Measurements from ENCODE around the gene RALB.
"Not testable (repeated sequence)": the region's sequence is repeated elsewhere in the genome, so short reads cannot be mapped to it uniquely, and the experiment has no call there.

The RALB gene

GRCh38 chr2:120224735-120225548 is 27.7 kb upstream of the RALB start:
- DNase-seq (ENCODE audit: extremely low read depth in 1 of 2, low read depth in 1 of 2): no peak

- no peak for DNase-seq (ENCODE audit: extremely low read depth in 1 of 2, low read depth in 1 of 2)
These were observed 27.0 kb upstream of the RALB start for GRCh38 chr2:120225549-120226065.

GRCh38 chr2:120226316-120226715 is 26.3 kb upstream of the RALB start:
- DNase-seq (ENCODE audit: extremely low read depth in 1 of 2, low read depth in 1 of 2): no peak

GRCh38 chr2:120227111-120227991 is 25.3 kb upstream of the RALB start:
- no peak for DNase-seq (ENCODE audit: extremely low read depth in 1 of 2, low read depth in 1 of 2)

GRCh38 chr2:120228503-120228902 is 24.1 kb upstream of the RALB start:
- no peak for DNase-seq (ENCODE audit: extremely low read depth in 1 of 2, low read depth in 1 of 2)

GRCh38 chr2:120229341-120229740 is 23.3 kb upstream of the RALB start:
- no peak for DNase-seq (ENCODE audit: extremely low read depth in 1 of 2, low read depth in 1 of 2)

- no peak for DNase-seq (ENCODE audit: extremely low read depth in 1 of 2, low read depth in 1 of 2)
These were observed 21.9 kb upstream of the RALB start for GRCh38 chr2:120230515-120231471.

- no peak for DNase-seq (ENCODE audit: extremely low read depth in 1 of 2, low read depth in 1 of 2)
These were observed 21.1 kb upstream of the RALB start for GRCh38 chr2:120231564-120231973.

- DNase-seq (ENCODE audit: extremely low read depth in 1 of 2, low read depth in 1 of 2): no peak
These were observed 20.5 kb upstream of the RALB start for GRCh38 chr2:120231974-120232635.

GRCh38 chr2:120233292-120233691 is 19.4 kb upstream of the RALB start:
- DNase-seq (ENCODE audit: extremely low read depth in 1 of 2, low read depth in 1 of 2): no peak

GRCh38 chr2:120235158-120235557 is 17.5 kb upstream of the RALB start:
- DNase-seq (ENCODE audit: extremely low read depth in 1 of 2, low read depth in 1 of 2): not testable (repeated sequence)

- no peak for DNase-seq (ENCODE audit: extremely low read depth in 1 of 2, low read depth in 1 of 2)
These were observed 17.0 kb upstream of the RALB start for GRCh38 chr2:120235681-120236080.

- no peak for DNase-seq (ENCODE audit: extremely low read depth in 1 of 2, low read depth in 1 of 2)
These were observed 16.3 kb upstream of the RALB start for GRCh38 chr2:120236316-120236715.

GRCh38 chr2:120236791-120237190 is 15.9 kb upstream of the RALB start:
- DNase-seq (ENCODE audit: extremely low read depth in 1 of 2, low read depth in 1 of 2): no peak

- DNase-seq (ENCODE audit: extremely low read depth in 1 of 2, low read depth in 1 of 2): no peak
These were observed 15.2 kb upstream of the RALB start for GRCh38 chr2:120237491-120237902.

- no peak for DNase-seq (ENCODE audit: extremely low read depth in 1 of 2, low read depth in 1 of 2)
These were observed 13.7 kb upstream of the RALB start for GRCh38 chr2:120238728-120239487.

GRCh38 chr2:120239488-120240287 is 13.0 kb upstream of the RALB start:
- no peak for DNase-seq (ENCODE audit: extremely low read depth in 1 of 2, low read depth in 1 of 2)

- DNase-seq (ENCODE audit: extremely low read depth in 1 of 2, low read depth in 1 of 2): no peak
These were observed 11.7 kb upstream of the RALB start for GRCh38 chr2:120240901-120241429.

Data from activated CD8-positive, alpha-beta memory T cell treated with anti-CD3 and anti-CD28 coated beads for 1 hour (primary cell).